Urinary bladder (tissue), 4 donors: ENCODE results near the gene TBC1D25. TPM values are rescaled to one million over a fixed set of nuclear protein-coding genes. Genes with fewer than 3 reads are reported as not detected.

Experiments
- DNase-seq: peaks from one replicate; pipeline ENCODE4 v3.0.0-alpha.2; 2015; ENCODE audit errors: extremely low spot score
- H3K27ac ChIP-seq: one replicate; pipeline ENCODE4 v1.5.1; 2013; ENCODE audit warnings: low read depth, mild to moderate bottlenecking, moderate library complexity
- H3K36me3 ChIP-seq: one replicate; pipeline ENCODE4 v1.6.1; 2013; ENCODE audit warnings: mild to moderate bottlenecking, moderate library complexity; ENCODE audit not compliant: insufficient read depth
- H3K4me1 ChIP-seq: one replicate; pipeline ENCODE4 v1.6.1; 2013; ENCODE audit warnings: mild to moderate bottlenecking, moderate library complexity; ENCODE audit not compliant: insufficient read depth
- H3K4me3 ChIP-seq: one replicate; pipeline ENCODE4 v1.5.1; 2013; ENCODE audit warnings: low read depth, low read length
- WGBS: extraction: QIAGEN DNeasy Blood & Tissue Kit; methylation state at CpG from one replicate; pipeline ENCODE4 v1.1.7; 2013; 5-methylcytosine and 5-hydroxymethylcytosine counted together
- polyA plus RNA-seq: library from polyadenylated mRNA; stranded (reverse); fragments of 200-250 nt; gene quantifications from one replicate; pipeline ENCODE4 v1.2.3, GENCODE V29; 2013
- total RNA-seq: library from RNA; depleted of rRNA; stranded (reverse); fragments of >200 nt; gene quantifications from one replicate; pipeline ENCODE4 v1.2.3, GENCODE V29; 2014
- donor health status: healthy with polysubstance abuse.
- donor health status: healthy.

Gene TBC1D25, protein sequence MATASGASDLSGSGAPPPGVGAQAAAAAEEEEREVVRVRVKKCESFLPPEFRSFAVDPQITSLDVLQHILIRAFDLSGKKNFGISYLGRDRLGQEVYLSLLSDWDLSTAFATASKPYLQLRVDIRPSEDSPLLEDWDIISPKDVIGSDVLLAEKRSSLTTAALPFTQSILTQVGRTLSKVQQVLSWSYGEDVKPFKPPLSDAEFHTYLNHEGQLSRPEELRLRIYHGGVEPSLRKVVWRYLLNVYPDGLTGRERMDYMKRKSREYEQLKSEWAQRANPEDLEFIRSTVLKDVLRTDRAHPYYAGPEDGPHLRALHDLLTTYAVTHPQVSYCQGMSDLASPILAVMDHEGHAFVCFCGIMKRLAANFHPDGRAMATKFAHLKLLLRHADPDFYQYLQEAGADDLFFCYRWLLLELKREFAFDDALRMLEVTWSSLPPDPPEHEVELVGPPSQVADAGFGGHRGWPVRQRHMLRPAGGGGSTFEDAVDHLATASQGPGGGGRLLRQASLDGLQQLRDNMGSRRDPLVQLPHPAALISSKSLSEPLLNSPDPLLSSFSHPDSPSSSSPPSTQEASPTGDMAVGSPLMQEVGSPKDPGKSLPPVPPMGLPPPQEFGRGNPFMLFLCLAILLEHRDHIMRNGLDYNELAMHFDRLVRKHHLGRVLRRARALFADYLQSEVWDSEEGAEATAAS
- total RNA-seq: 3.7 TPM
- 14.7 TPM for polyA plus RNA-seq

DNA sequence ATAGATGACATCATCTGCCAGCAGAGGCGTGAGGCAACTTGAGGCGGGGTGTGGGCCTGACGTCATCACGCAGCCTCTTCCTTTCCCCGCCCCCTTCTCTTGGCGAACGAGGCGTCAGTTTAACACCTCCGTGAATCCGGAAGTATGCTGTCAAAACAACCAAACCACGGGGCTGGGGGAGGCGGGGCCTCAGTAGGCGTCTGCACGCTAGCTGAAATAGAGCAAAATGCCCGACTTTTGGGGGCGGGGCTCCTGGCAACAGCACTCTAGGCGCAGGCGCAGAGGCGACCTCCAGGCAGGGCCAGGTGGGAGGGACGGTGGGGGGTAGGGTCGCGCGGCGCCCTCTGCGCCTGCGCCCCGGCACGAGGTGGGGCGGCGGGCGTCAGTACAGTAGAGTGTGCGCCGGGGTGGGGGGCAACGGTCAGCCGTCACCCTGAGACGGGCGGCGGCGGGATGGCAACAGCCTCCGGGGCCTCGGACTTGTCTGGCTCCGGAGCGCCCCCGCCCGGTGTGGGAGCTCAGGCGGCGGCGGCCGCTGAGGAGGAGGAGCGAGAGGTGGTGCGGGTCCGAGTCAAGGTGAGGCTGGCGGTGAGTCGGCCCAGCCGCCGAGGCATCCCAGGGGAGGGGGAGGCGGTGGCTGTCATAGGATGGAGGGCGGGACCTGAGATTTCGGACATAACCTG is at the start of gene TBC1D25:
TBC1D25 (plus strand) TSS at position 370 of the 683 bp plus-strand sequence; CDS start at position 454, 84 bp downstream.
- under 1% methylated on average over 59 of the region's 59 CpGs for WGBS
- H3K4me1 ChIP-seq: no peaks in the 10 kb centered on the region
- H3K27ac ChIP-seq: peak within 1 kb of the TSS; percentile 85

DNA sequence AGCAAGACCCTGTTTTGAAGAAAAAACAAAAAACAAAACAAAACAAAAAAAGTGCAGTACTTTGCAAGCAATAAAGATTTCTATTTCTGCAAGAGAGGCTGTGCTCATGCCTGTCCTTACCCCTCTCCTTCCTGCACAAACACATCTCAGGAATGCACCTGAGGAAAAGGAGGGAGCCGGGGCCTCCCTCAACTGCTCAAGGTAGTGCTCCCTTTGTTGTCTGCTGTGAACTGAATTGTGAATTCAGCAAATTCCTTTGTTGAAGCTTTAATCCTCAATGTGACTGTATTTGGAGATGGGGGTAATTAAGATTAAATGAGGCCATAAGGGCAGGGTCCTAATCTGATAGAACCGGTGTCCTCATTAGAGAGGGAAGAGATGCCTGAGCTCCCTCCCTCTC is 49.6 kb upstream of the TBC1D25 start:
- DNase-seq: no peak
- Histone ChIP-seq H3K4me3 (no peak overlapping the region), H3K4me1 (no peaks in the 10 kb centered on the region), H3K27ac (no peak overlapping the region), H3K36me3 (no peaks in the 10 kb centered on the region)
- 52% methylated on average over 2 of the region's 2 CpGs for WGBS

More for the DNA sequence above, at the start of gene TBC1D25:
- Histone ChIP-seq H3K36me3 (no peaks in the 10 kb centered on the region), H3K4me3 (peak within 1 kb of the TSS; percentile 60)
- DNase-seq: peak; percentile 90

DNA sequence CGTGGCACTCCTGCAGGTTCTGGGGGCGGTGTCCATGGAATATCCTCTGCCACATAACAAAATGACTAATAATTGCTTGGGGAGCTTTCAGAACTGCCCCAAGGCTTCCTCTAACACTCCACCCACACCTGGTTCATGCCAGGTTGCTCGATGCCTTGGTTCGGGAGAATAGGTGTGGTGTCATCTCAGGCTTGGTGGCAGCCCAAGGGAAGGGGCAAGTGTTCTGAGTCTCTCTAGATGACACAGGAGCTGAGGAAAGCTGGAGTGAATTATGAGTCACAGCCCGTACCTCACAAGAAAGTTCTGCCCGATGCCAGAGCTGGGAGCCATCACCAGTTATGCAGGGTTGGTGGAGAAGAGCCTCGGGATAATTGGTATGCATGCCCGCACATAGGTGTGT is 48.9 kb upstream of the TBC1D25 start:
- Histone ChIP-seq H3K36me3 (no peaks in the 10 kb centered on the region), H3K4me3 (no peak overlapping the region), H3K27ac (no peak overlapping the region), H3K4me1 (no peaks in the 10 kb centered on the region)
- WGBS: 79% methylated on average over 8 of the region's 8 CpGs
- no peak for DNase-seq

DNA sequence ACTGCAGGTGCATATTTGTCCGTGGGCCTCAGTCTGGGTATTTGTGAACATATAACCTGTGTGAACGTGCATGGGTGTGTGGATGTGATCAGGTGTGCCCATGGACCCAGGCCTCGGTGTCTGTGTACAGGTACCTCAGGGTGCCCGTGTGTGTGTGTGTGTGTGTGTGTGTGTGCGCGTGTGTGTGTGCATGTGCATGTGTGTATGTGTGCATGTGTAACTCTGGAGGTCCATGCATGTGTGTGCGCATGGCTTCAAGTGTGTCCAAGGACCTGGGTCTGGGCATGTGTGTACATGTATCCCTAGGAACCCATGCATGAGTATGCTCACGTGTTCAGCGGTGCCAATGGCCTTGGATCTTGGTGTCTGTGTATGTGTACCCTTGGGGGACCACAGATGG is 47.7 kb upstream of the TBC1D25 start:
- H3K4me1 ChIP-seq: no peaks in the 10 kb centered on the region
- H3K27ac ChIP-seq: no peak overlapping the region
- H3K4me3 ChIP-seq: no peak overlapping the region
- H3K36me3 ChIP-seq: no peaks in the 10 kb centered on the region
- DNase-seq: no peak
- 93% methylated on average over 9 of the region's 9 CpGs for WGBS

DNA sequence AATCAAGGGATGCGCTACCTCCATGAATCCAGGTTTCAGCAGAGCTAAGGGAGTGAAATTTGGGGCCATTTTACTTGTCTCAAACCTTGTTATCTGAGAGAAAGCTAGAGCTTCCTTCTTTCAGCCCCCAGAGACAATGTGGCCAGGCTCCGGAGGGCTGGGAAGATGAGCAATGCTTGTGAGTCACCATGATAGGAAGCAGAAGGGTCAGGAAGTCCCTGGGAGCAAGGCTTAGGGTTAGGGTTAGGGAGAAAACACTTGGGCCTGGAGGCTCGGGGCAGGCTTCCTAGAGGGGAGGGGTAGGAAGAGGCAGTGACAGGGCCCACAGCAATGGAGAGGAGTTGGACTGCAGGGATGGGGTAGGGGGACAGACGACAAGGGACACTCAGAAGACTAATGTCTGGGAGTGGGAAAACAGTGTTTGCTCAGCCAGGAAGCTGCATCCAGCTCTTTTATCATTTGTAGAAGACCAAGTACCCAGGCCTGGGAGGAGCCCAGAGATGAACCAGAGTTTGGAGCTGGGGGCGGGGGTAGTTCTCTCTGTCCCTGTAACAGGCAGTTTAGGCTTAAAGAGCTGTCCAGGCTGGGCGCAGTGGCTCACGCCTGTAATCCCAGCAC is 47.1 kb upstream of the TBC1D25 start:
- Histone ChIP-seq H3K36me3 (no peaks in the 10 kb centered on the region), H3K4me3 (no peak overlapping the region), H3K4me1 (no peaks in the 10 kb centered on the region), H3K27ac (no peak overlapping the region)
- 71% methylated on average over 7 of the region's 7 CpGs for WGBS
- no peak for DNase-seq

DNA sequence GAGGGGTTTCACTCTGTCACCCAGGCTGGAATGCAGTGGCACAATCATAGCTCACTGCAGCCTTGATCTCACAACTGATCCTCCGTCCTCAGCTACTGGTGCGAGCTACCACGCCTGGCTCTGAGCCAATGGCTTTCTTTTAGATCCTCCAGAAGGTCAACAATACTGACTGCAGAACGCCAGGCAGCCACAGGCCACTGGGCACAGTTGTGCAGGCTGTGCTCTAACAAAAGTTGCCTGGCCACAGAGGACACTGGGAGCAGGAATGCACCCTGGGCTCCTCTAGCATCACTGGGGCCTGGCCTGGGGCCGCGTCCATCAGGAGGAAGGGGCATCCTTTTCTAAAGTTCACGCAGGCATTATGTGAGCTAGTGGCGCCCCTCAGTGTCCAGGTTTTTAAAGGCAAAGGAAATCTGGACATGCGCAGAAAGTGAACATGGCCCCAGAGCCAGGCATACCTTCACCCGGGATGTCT is 45.6 kb upstream of the TBC1D25 start:
- Histone ChIP-seq H3K4me3 (no peak overlapping the region), H3K4me1 (no peaks in the 10 kb centered on the region), H3K27ac (no peak overlapping the region), H3K36me3 (no peaks in the 10 kb centered on the region)
- 21% methylated on average over 10 of the region's 10 CpGs for WGBS
- DNase-seq: no peak

DNA sequence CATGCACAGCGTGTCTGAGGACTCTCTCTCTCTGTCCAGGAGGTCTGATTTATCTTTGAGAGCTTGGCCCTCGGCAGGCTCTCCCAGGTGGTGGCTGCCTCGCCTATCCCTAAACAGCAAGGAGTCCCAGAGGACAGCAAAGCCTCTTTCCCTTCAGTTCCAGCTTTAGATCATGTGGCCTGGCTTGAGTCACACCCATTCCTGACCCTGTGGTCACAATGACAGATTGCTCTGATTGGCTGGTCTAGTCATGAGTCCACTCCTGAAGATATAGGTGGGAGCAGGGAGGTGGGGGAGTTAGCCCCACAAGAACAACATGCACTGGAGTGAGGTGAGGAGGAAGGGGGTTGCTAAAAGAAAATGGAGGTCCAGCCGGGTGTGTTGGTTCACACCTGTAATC is 42.9 kb upstream of the TBC1D25 start:
- WGBS: 85% methylated on average over 4 of the region's 4 CpGs
- Histone ChIP-seq H3K4me1 (no peaks in the 10 kb centered on the region), H3K27ac (no peak overlapping the region), H3K36me3 (no peaks in the 10 kb centered on the region), H3K4me3 (no peak overlapping the region)
- DNase-seq: no peak

DNA sequence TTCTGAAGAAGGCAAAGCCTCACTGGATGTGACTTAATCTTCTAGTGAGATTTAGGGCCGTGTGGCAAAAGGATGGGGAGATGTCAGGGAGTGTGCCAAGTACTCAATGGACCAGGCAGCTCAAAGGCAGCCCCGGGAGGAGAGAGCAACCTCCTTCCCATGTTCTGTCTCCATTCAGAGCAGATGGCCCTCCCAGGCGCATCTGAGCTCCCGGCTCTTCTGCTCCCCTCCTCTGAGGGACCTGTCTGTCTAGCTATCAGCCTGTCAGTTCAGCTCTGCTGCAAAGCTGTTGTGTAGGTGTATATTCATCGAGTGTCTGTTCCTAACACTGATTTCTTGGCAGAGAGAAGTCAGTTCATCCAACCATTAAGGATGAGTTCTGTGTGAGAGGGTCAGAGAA is 41.6 kb upstream of the TBC1D25 start:
- 68% methylated on average over 5 of the region's 5 CpGs for WGBS

DNA sequence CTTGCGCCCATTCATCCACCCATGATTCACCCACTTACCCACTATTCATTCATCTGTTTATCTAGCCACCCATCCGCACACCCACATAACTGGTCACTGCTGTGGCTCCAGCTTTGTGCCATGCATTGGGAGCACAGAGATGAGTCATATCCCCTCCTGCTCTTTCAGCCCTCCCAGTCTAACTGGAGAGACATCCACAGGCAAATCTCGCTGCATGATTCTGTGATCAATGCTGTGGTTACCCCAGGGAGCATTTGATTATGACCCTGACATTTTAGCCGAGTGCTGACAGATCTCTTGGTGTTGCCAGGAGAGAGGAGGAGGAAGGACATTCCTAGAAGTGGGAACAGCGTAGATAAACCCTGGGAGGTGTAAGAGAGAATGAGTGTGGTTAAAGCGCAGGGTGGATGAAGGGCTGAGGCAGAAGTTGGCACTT is 41.1 kb upstream of the TBC1D25 start:
- Histone ChIP-seq H3K27ac (no peak overlapping the region), H3K4me3 (no peak overlapping the region), H3K36me3 (no peaks in the 10 kb centered on the region), H3K4me1 (no peaks in the 10 kb centered on the region)
- WGBS: 76% methylated on average over 6 of the region's 6 CpGs
- DNase-seq: no peak

More for the DNA sequence above, 41.6 kb upstream of the TBC1D25 start:
- Histone ChIP-seq H3K4me1 (no peaks in the 10 kb centered on the region), H3K36me3 (no peaks in the 10 kb centered on the region), H3K4me3 (no peak overlapping the region), H3K27ac (no peak overlapping the region)
- no peak for DNase-seq

DNA sequence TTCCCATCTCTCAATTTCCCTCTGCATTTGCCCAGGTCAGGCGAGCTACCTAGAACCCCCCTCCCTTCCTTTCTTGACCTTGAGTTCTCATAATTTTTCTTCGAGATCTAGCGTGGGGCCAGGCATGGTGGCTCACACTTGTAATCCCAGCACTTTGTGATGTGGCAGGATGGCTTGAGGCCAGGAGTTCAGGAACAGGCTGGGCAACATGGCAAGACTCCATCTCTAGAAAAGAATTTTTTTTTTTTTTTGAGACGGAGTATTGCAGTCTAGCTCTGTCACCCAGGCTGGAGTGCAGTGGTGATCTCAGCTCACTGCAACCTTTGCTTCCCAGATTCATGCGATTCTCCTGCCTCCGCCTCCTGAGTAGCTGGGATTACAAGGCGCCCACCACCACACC is 35.3 kb upstream of the TBC1D25 start:
- DNase-seq: no peak
- no peaks in the 10 kb centered on the region for H3K4me1 ChIP-seq
- WGBS: 67% methylated on average over 7 of the region's 7 CpGs
- H3K27ac ChIP-seq: no peak overlapping the region
- no peak overlapping the region for H3K4me3 ChIP-seq
- H3K36me3 ChIP-seq: no peaks in the 10 kb centered on the region

DNA sequence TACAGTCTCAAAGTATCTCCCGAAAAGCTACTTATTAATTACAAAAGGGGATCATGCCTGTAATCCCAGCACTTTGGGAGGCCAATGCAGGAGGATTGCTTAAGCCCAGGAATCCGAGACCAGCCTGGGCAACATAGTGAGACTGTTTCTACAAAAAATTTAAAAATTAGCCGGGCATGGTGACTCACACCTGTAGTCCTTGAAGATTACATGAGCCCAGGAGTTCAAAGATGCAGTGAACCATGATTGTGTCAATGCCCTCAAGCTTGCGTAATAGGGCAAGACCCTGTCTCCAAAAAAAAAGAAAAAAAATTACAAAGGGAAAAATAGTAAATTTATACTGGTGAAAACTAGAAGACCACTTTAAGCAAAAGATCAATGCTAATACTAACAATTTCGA is 34.0 kb upstream of the TBC1D25 start:
- Histone ChIP-seq H3K36me3 (no peaks in the 10 kb centered on the region), H3K4me3 (no peak overlapping the region), H3K27ac (no peak overlapping the region), H3K4me1 (no peaks in the 10 kb centered on the region)
- 83% methylated on average over 5 of the region's 5 CpGs for WGBS
- no peak for DNase-seq

DNA sequence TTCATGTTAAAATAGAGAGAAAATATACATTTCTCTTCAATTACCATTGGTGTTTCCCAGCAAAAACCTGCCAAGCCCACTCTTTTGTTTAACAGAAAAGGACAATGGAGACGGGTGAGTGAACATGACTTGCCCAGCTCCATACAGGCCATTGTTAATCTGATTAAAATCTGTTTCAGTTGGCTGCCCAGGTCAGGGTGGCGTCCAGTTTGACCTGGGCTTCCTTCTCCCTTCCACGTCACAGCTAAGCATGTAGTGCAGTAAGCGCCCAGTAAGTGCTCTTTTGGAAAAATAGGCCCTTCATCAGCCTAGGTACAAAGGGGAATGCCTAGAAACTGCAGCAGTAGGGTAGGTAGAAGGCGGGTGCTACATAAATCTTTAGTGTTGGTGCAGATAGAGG is 32.3 kb upstream of the TBC1D25 start:
- Histone ChIP-seq H3K27ac (no peak overlapping the region), H3K4me1 (no peaks in the 10 kb centered on the region), H3K36me3 (no peaks in the 10 kb centered on the region), H3K4me3 (no peak overlapping the region)
- DNase-seq: no peak
- 91% methylated on average over 5 of the region's 5 CpGs for WGBS
